ENCODE data around the gene GNAQ. TPM values are rescaled to one million over a fixed set of nuclear protein-coding genes. Genes with fewer than 3 reads are reported as not detected.
A peak's percentile ranks its signal among the peaks of the same experiment; 100 is the strongest.

GNAQ gene
- total and polyA plus RNA-seq, 4 experiments from 2014 or later = 6.9 to 57.2 (median 34.5) TPM

GRCh38 chr9:77898864-77899263 is 132.7 kb downstream of the GNAQ start:
- POLR2A ChIA-PET (ENCODE audit: partially characterized antibody) = no interaction called here
- H3K9me3 ChIP-seq (ENCODE audit: control insufficient read depth in 1 of 2, low read length in 2 of 2) = no peaks in the 10 kb centered on the region
- CTCF ChIA-PET (ENCODE audit: partially characterized antibody) = interaction anchor here (1.6 kb wide), 1 partner anchor 13 kb away, joined by 3 read pairs; no protein-coding TSS in a partner anchor
- H3K4me3 ChIP-seq (ENCODE audit: low read length in 2 of 2) = no peak overlapping the region
- H3K36me3 Mint-ChIP-seq = peaks cover 28 to 40% of the 10 kb centered on the region in 2 donors
- intact Hi-C loops (cut with micrococcal nuclease) = no loop called here
- no peaks in the 10 kb centered on the region for H3K36me3 ChIP-seq (ENCODE audit: insufficient read depth, low read length)
- no peaks in the 10 kb centered on the region for H3K27me3 Mint-ChIP-seq
- peaks cover 10% of the 10 kb centered on the region for H3K4me1 ChIP-seq (ENCODE audit: insufficient read depth, low read length)
- H3K27me3 ChIP-seq (ENCODE audit: insufficient read depth, low read length) = no peaks in the 10 kb centered on the region
- no peak for DNase-seq
- H3K27ac ChIP-seq (ENCODE audit: low read depth, low read length) = no peak overlapping the region
- H3K4me3 Mint-ChIP-seq = no peak overlapping the region
- no peak overlapping the region for H3K27ac Mint-ChIP-seq
- H3K9me3 Mint-ChIP-seq = no peaks in the 10 kb centered on the region
- H3K4me1 Mint-ChIP-seq = peaks cover 21 to 41% (median 31%) of the 10 kb centered on the region in 4 donors

DNA sequence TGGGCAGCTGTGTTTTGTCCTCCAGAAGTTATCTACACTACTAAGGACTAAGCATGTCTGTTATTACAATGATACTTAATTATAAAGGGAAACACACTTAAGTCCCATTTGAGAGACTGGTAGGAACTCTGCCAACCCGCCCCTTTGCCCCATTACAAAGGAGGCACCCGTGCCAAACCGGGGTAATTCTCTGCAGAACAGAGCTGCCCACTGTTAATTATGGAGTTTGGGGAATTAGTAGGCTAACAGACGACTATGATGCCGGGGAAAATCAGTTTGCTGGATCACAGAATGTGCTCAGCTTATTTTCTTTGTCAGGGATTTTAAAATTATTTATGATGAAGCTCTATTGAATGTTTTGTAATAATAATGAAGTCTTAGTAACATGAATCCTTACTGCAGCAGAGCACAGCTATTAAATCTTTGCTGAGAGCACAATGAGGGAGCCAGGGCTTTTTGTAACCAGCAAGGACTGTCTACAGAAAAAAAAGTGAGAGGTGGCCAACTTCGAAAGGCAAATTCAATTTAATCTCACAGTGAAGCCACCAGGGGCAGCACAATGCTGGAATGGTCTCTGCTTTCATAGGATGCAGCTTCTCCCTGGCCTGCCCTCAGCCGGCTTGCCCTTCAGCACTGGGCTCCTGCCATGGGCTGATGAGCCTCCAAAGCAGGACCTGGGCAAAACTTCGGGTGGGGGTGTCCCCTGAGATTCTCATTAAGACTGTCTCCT is 134.5 kb downstream of the GNAQ start:
- Mint-ChIP-seq H3K4me3 (no peak overlapping the region), H3K27ac (peak overlapping the region in 1 of 7 donors; percentile 26), H3K27me3 (no peaks in the 10 kb centered on the region), H3K4me1 (peaks cover 30 to 46% (median 35%) of the 10 kb centered on the region in 4 donors), H3K9me3 (no peaks in the 10 kb centered on the region), H3K36me3 (peaks cover 18 to 35% of the 10 kb centered on the region in 2 donors)
- no peak overlapping the region for H3K4me3 ChIP-seq (ENCODE audit: low read length in 2 of 2)
- H3K9me3 ChIP-seq (ENCODE audit: control insufficient read depth in 1 of 2, low read length in 2 of 2) = no peaks in the 10 kb centered on the region
- CTCF ChIA-PET (ENCODE audit: partially characterized antibody) = interaction anchor here (0.8 to 1.6 kb wide), 3 partner anchors 46 to 225 kb away, joined by 3 to 4 read pairs (median 3); no protein-coding TSS in a partner anchor
- DNase-seq = no peak
- H3K27ac ChIP-seq (ENCODE audit: low read depth, low read length) = no peak overlapping the region
- intact Hi-C loops (cut with micrococcal nuclease) = no loop called here
- peaks cover 10% of the 10 kb centered on the region for H3K4me1 ChIP-seq (ENCODE audit: insufficient read depth, low read length)
- POLR2A ChIA-PET (ENCODE audit: partially characterized antibody) = no interaction called here
- H3K36me3 ChIP-seq (ENCODE audit: insufficient read depth, low read length) = no peaks in the 10 kb centered on the region
- H3K27me3 ChIP-seq (ENCODE audit: insufficient read depth, low read length) = no peaks in the 10 kb centered on the region

DNA sequence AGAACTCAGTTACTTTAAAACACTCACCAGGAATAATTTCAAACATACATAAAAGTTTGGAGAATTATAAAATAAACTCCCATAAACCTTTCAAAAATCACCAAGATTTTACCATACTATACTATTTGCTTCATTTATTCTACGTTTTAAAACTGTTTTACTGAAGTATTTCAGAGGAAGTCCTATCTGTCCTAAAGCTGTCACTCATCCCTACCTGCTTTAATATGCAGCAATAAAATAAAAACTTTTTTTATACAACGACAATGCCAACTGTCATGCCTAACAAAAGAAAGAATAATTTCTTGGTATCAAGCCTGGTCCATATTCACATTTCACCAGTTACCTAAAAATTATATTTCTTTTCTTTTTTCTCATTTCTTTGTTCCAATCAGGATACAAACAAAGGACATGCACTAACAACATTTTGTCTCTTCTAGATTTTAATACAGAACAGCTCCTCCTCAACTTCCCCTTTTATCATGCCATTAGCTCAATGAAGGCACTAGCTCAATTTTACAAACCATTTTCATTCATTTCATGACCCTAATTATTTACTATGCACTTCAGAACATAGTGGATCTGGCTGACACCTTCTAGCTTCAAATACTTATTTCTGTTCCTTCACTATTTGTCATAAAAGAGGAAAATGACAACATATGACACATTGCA is 135.2 kb downstream of the GNAQ start:
- Mint-ChIP-seq H3K27me3 (no peaks in the 10 kb centered on the region), H3K36me3 (peaks cover 18 to 36% of the 10 kb centered on the region in 2 donors), H3K4me3 (no peak overlapping the region), H3K27ac (no peak overlapping the region), H3K4me1 (peaks cover 30 to 48% (median 36%) of the 10 kb centered on the region in 4 donors), H3K9me3 (no peaks in the 10 kb centered on the region)
- Histone ChIP-seq H3K4me3 (ENCODE audit: low read length in 2 of 2) (no peak overlapping the region), H3K9me3 (ENCODE audit: control insufficient read depth in 1 of 2, low read length in 2 of 2) (no peaks in the 10 kb centered on the region), H3K27ac (ENCODE audit: low read depth, low read length) (no peak overlapping the region), H3K36me3 (ENCODE audit: insufficient read depth, low read length) (no peaks in the 10 kb centered on the region), H3K4me1 (ENCODE audit: insufficient read depth, low read length) (peaks cover 5% of the 10 kb centered on the region), H3K27me3 (ENCODE audit: insufficient read depth, low read length) (no peaks in the 10 kb centered on the region)
- intact Hi-C loops (cut with micrococcal nuclease) = no loop called here
- ChIA-PET POLR2A (ENCODE audit: partially characterized antibody) (no interaction called here), CTCF (ENCODE audit: partially characterized antibody) (interaction anchor here (0.8 to 1.6 kb wide), 3 partner anchors 45 to 225 kb away, joined by 3 to 4 read pairs (median 3); no protein-coding TSS in a partner anchor)
- no peak for DNase-seq

- DNase-seq = no peak
- Histone ChIP-seq H3K4me3 (ENCODE audit: low read length in 2 of 2) (no peak overlapping the region), H3K36me3 (ENCODE audit: insufficient read depth, low read length) (no peaks in the 10 kb centered on the region), H3K27me3 (ENCODE audit: insufficient read depth, low read length) (no peaks in the 10 kb centered on the region), H3K4me1 (ENCODE audit: insufficient read depth, low read length) (no peaks in the 10 kb centered on the region), H3K9me3 (ENCODE audit: control insufficient read depth in 1 of 2, low read length in 2 of 2) (no peaks in the 10 kb centered on the region), H3K27ac (ENCODE audit: low read depth, low read length) (no peak overlapping the region)
- POLR2A ChIA-PET (ENCODE audit: partially characterized antibody) = no interaction called here
- Mint-ChIP-seq H3K4me1 (peaks cover 22 to 40% (median 26%) of the 10 kb centered on the region in 4 donors), H3K9me3 (no peaks in the 10 kb centered on the region), H3K27me3 (no peaks in the 10 kb centered on the region), H3K4me3 (no peak overlapping the region), H3K36me3 (peaks cover 14 to 40% of the 10 kb centered on the region in 2 donors), H3K27ac (no peak overlapping the region)
- CTCF ChIA-PET (ENCODE audit: partially characterized antibody) = no interaction called here
- intact Hi-C loops (cut with micrococcal nuclease) = no loop called here
Observed at GRCh38 chr9:77893706-77894105, 137.9 kb downstream of the GNAQ start.

DNA sequence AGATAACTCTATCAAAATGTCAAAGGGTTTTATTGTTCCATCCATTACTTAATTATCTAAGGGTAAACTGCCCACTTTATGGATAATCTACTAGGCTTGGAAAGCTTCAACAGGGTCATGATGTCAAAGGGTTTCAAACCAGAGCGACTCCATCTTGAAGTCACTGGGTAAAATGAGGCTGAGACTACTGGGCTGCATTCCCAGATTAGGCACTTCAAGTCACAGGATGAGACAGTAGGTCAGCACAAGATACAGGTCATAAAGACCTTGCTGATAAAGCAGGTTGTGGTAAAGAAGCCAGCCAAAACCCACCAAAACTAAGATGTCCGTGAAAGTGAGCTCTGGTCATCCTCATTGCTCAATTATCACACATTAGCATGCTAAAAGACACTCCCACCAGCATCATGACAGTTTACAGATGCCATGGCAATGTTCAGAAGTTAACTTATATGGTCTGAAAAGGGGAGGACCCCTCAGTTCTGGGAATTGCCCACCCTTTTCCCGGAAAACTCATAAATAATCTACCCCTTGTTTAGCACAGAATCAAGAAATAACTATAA is 138.6 kb downstream of the GNAQ start:
- intact Hi-C loops (cut with micrococcal nuclease) = no loop called here
- no peak for DNase-seq
- Mint-ChIP-seq H3K27me3 (no peaks in the 10 kb centered on the region), H3K4me3 (no peak overlapping the region), H3K9me3 (no peaks in the 10 kb centered on the region), H3K27ac (peak overlapping the region in 1 of 7 donors; percentile 9), H3K4me1 (peaks cover 22 to 36% (median 24%) of the 10 kb centered on the region in 4 donors), H3K36me3 (peaks cover 14 to 41% of the 10 kb centered on the region in 2 donors)
- no peaks in the 10 kb centered on the region for H3K36me3 ChIP-seq (ENCODE audit: insufficient read depth, low read length)
- H3K9me3 ChIP-seq (ENCODE audit: control insufficient read depth in 1 of 2, low read length in 2 of 2) = no peaks in the 10 kb centered on the region
- no peaks in the 10 kb centered on the region for H3K27me3 ChIP-seq (ENCODE audit: insufficient read depth, low read length)
- H3K27ac ChIP-seq (ENCODE audit: low read depth, low read length) = no peak overlapping the region
- ChIA-PET CTCF (ENCODE audit: partially characterized antibody) (no interaction called here), POLR2A (ENCODE audit: partially characterized antibody) (no interaction called here)
- H3K4me1 ChIP-seq (ENCODE audit: insufficient read depth, low read length) = no peaks in the 10 kb centered on the region
- no peak overlapping the region for H3K4me3 ChIP-seq (ENCODE audit: low read length in 2 of 2)

DNA sequence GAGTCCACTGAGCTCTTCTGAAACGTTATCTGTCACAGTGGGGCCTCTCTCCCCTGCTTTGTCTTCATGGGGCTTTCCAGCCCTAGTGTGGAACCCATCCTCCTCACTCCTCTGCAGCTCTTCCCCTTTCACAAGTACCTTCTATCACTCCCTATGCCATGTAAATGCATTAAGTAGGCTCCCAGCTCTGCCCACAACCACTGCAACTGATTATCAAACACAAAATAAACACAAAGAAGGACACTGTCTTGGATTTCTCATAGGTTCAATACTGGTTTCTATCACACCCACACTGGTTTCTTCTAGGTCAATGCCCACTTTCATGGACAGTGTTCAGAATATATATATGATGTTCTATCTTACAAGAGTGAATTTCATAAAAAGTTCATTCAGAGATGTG is 139.4 kb downstream of the GNAQ start:
- Histone ChIP-seq H3K36me3 (ENCODE audit: insufficient read depth, low read length) (no peaks in the 10 kb centered on the region), H3K4me1 (ENCODE audit: insufficient read depth, low read length) (no peaks in the 10 kb centered on the region), H3K9me3 (ENCODE audit: control insufficient read depth in 1 of 2, low read length in 2 of 2) (no peaks in the 10 kb centered on the region), H3K4me3 (ENCODE audit: low read length in 2 of 2) (no peak overlapping the region), H3K27me3 (ENCODE audit: insufficient read depth, low read length) (no peaks in the 10 kb centered on the region), H3K27ac (ENCODE audit: low read depth, low read length) (no peak overlapping the region)
- H3K36me3 Mint-ChIP-seq = peaks cover 14 to 41% of the 10 kb centered on the region in 2 donors
- no peaks in the 10 kb centered on the region for H3K27me3 Mint-ChIP-seq
- peaks cover 16 to 30% (median 24%) of the 10 kb centered on the region in 4 donors for H3K4me1 Mint-ChIP-seq
- intact Hi-C loops (cut with micrococcal nuclease) = no loop called here
- no peak overlapping the region for H3K4me3 Mint-ChIP-seq
- peak overlapping the region in 4 of 7 donors; percentile 0 to 35 (median 30) for H3K27ac Mint-ChIP-seq
- ChIA-PET POLR2A (ENCODE audit: partially characterized antibody) (no interaction called here), CTCF (ENCODE audit: partially characterized antibody) (no interaction called here)
- no peaks in the 10 kb centered on the region for H3K9me3 Mint-ChIP-seq
- DNase-seq = no peak

DNA sequence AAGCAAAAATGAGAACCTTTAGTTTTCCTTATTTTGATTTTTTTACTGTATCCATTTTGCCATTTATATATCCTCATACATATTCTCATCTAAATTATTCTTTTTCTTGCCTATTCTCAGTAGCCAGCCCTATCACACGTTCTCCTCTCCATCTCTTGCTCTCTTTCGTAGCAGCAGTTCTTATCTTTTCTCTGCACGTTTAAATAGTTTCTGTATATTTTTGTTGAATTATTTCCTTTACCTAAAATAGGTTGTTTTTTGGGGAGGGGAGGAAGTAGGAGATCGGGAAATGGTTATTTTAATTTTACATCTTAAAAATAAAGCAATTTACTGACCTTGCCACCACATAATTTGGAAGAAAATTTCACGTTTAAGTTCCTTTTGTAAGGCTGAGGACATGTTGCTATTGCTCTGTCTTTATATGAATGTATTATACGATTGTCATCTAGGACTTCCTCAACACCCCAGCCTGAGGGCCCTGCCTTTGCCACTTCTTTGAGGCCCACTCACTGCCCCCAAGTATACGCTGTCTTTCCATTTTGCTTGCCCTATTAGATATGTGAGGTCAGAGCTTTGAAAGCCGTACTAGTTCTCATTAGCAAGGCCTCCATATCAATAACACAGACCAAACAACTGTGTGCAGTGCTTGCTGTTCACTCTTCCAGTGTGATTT is 140.3 kb downstream of the GNAQ start:
- H3K27me3 ChIP-seq (ENCODE audit: insufficient read depth, low read length) = no peaks in the 10 kb centered on the region
- no peak overlapping the region for H3K4me3 ChIP-seq (ENCODE audit: low read length in 2 of 2)
- no peaks in the 10 kb centered on the region for H3K4me1 ChIP-seq (ENCODE audit: insufficient read depth, low read length)
- no peak for DNase-seq
- H3K36me3 ChIP-seq (ENCODE audit: insufficient read depth, low read length) = no peaks in the 10 kb centered on the region
- ChIA-PET POLR2A (ENCODE audit: partially characterized antibody) (no interaction called here), CTCF (ENCODE audit: partially characterized antibody) (no interaction called here)
- intact Hi-C loops (cut with micrococcal nuclease) = no loop called here
- no peaks in the 10 kb centered on the region for H3K9me3 Mint-ChIP-seq
- H3K27me3 Mint-ChIP-seq = no peaks in the 10 kb centered on the region
- H3K36me3 Mint-ChIP-seq = peaks cover 12 to 36% of the 10 kb centered on the region in 2 donors
- H3K4me3 Mint-ChIP-seq = no peak overlapping the region
- no peak overlapping the region for H3K27ac ChIP-seq (ENCODE audit: low read depth, low read length)
- H3K4me1 Mint-ChIP-seq = peaks cover 8 to 30% (median 23%) of the 10 kb centered on the region in 4 donors
- no peaks in the 10 kb centered on the region for H3K9me3 ChIP-seq (ENCODE audit: control insufficient read depth in 1 of 2, low read length in 2 of 2)
- H3K27ac Mint-ChIP-seq = no peak overlapping the region
